Caco-2 (cell line): ENCODE data around the gene DYNC2I2. TPM values are rescaled to one million over a fixed set of nuclear protein-coding genes. Genes with fewer than 3 reads are reported as not detected.

Experiments used
- BruUV-seq: library from RNA; stranded (reverse); fragments of 400-500 nt; replicated peaks from 2 replicates; lab custom pipeline; 2021; lab: Mats Ljungman, UMichigan
- CTCF ChIA-PET: fragments of 300-600 bp; sonication (Branson Sonifier 250); formaldehyde crosslinking; loops from one replicate; lab custom pipeline; 2022; ENCODE audit warnings: antibody characterized with exemption; lab: Charles Lee
- POLR2A ChIA-PET: fragments of 300-600 bp; sonication (Branson Sonifier 250); formaldehyde crosslinking; loops from one replicate; lab custom pipeline; 2022; ENCODE audit warnings: antibody characterized with exemption; lab: Charles Lee
- DNase-seq, 2 experiments: peaks; one replicate each; pipeline versions ENCODE4 v3.0.0 to v3.0.0-alpha.2; 2020 to 2022
- H3K27me3 ChIP-seq: replicated peaks from 2 replicates; pipeline ENCODE4 v1.6.0; 2011; ENCODE audit warnings: low read length; ENCODE audit not compliant: control insufficient read depth, insufficient read depth
- H3K36me3 ChIP-seq: 2 replicates; pipeline ENCODE4 v1.5.1; 2011; ENCODE audit warnings: low read length; ENCODE audit not compliant: control insufficient read depth, insufficient read depth
- H3K4me1 ChIP-seq: fragments of 250-450 bp; sonication (Bioruptor Pico); 2 replicates; pipeline ENCODE4 v1.5.1; 2020; ENCODE audit warnings: mild to moderate bottlenecking
- H3K4me3 ChIP-seq: 2 replicates; pipeline ENCODE4 v1.5.1; 2011; ENCODE audit warnings: low read depth, mild to moderate bottlenecking, control low read depth, low read length
- H3K9me3 ChIP-seq: fragments of 250-450 bp; sonication (Bioruptor Pico); 2 replicates; pipeline ENCODE4 v1.5.1; 2020; ENCODE audit warnings: mild to moderate bottlenecking, moderate library complexity
- H3K27ac Mint-ChIP-seq: one replicate; pipeline ENCODE4 v1.8.0; 2022; ENCODE audit warnings: mixed read lengths; ENCODE audit not compliant: unreplicated experiment
- H3K27me3 Mint-ChIP-seq: one replicate; pipeline ENCODE4 v1.8.0; 2022; ENCODE audit warnings: mixed read lengths; ENCODE audit not compliant: insufficient read depth, unreplicated experiment
- H3K36me3 Mint-ChIP-seq: one replicate; pipeline ENCODE4 v1.8.0; 2022; ENCODE audit warnings: mild to moderate bottlenecking, mixed read lengths; ENCODE audit not compliant: insufficient read depth, unreplicated experiment
- H3K4me1 Mint-ChIP-seq: one replicate; pipeline ENCODE4 v1.8.0; 2022; ENCODE audit warnings: low read depth, mixed read lengths; ENCODE audit not compliant: unreplicated experiment
- H3K4me3 Mint-ChIP-seq: one replicate; pipeline ENCODE4 v1.8.0; 2022; ENCODE audit warnings: mild to moderate bottlenecking, moderate library complexity, mixed read lengths; ENCODE audit not compliant: unreplicated experiment
- H3K9me3 Mint-ChIP-seq: one replicate; pipeline ENCODE4 v1.8.0; 2022; ENCODE audit warnings: mixed read lengths; ENCODE audit not compliant: unreplicated experiment
- intact Hi-C: fragments of 100-400 bp; cut with micrococcal nuclease; formaldehyde crosslinking; loops from one replicate; pipeline ENCODE4 v1.10.0; 2022; ENCODE audit not compliant: unreplicated experiment
- total RNA-seq: library from RNA; stranded (reverse); gene quantifications from 2 replicates; pipeline ENCODE4 v1.2.3, GENCODE V29; 2022
- TF ChIP-seq, protein P1 (sequence below), 2 experiments: fragments of 200-600 bp in 1 of 2; IDR thresholded peaks; 1 replicate in 1 of 2; 2 replicates in 1 of 2; pipeline versions ENCODE4 v1.5.1 to v1.8.0; 2011 to 2022; ENCODE audit warnings: antibody characterized with exemption in 1 of 2, control low read depth in 1 of 2, inconsistent platforms in 1 of 2, low read depth in 1 of 2, low read length in 1 of 2, mild to moderate bottlenecking in 1 of 2, moderate library complexity in 1 of 2; ENCODE audit not compliant: insufficient read depth in 1 of 2, severe bottlenecking in 1 of 2, unreplicated experiment in 1 of 2

DYNC2I2 gene
- total RNA-seq, 1 experiment from 2014 or later: 80.8 TPM

- intact Hi-C loops: no loop called here
- peaks cover 10% of the 10 kb centered on the region for H3K36me3 ChIP-seq
- Mint-ChIP-seq H3K4me3 (no peak overlapping the region), H3K27me3 (no peaks in the 10 kb centered on the region), H3K36me3 (peaks cover 95% of the 10 kb centered on the region), H3K9me3 (no peaks in the 10 kb centered on the region), H3K4me1 (no peaks in the 10 kb centered on the region), H3K27ac (no peak overlapping the region)
- H3K27me3 ChIP-seq: no peaks in the 10 kb centered on the region
- no TSS peak for BruUV-seq
- ChIA-PET POLR2A (no interaction called here), CTCF (interaction anchor here (0.6 kb wide), 1 partner anchor 1391 kb away, joined by 4 read pairs; no protein-coding TSS in a partner anchor)
- no peak for DNase-seq
- H3K4me1 ChIP-seq: no peaks in the 10 kb centered on the region
- TF ChIP-seq, protein P1, sequence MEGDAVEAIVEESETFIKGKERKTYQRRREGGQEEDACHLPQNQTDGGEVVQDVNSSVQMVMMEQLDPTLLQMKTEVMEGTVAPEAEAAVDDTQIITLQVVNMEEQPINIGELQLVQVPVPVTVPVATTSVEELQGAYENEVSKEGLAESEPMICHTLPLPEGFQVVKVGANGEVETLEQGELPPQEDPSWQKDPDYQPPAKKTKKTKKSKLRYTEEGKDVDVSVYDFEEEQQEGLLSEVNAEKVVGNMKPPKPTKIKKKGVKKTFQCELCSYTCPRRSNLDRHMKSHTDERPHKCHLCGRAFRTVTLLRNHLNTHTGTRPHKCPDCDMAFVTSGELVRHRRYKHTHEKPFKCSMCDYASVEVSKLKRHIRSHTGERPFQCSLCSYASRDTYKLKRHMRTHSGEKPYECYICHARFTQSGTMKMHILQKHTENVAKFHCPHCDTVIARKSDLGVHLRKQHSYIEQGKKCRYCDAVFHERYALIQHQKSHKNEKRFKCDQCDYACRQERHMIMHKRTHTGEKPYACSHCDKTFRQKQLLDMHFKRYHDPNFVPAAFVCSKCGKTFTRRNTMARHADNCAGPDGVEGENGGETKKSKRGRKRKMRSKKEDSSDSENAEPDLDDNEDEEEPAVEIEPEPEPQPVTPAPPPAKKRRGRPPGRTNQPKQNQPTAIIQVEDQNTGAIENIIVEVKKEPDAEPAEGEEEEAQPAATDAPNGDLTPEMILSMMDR (IDR thresholded peaks at IDR 0.05; ENCODE audit: insufficient read depth in 1 of 2, low read depth in 1 of 2, low read length in 1 of 2, severe bottlenecking in 1 of 2, unreplicated experiment in 1 of 2): no peak
- H3K9me3 ChIP-seq: no peaks in the 10 kb centered on the region
- H3K4me3 ChIP-seq: no peak overlapping the region
These were observed 41.1 kb downstream of the DYNC2I2 start for GRCh38 chr9:128615571-128615970.

GRCh38 chr9:128614728-128615127, 41.9 kb downstream of the DYNC2I2 start:
- Histone ChIP-seq H3K27me3 (no peaks in the 10 kb centered on the region), H3K4me1 (no peaks in the 10 kb centered on the region), H3K4me3 (no peak overlapping the region), H3K36me3 (peaks cover 10% of the 10 kb centered on the region), H3K9me3 (no peaks in the 10 kb centered on the region)
- ChIA-PET POLR2A (no interaction called here), CTCF (no interaction called here)
- no peak for DNase-seq
- no peak overlapping the region for H3K4me3 Mint-ChIP-seq
- BruUV-seq: no TSS peak
- no peak overlapping the region for H3K27ac Mint-ChIP-seq
- H3K9me3 Mint-ChIP-seq: no peaks in the 10 kb centered on the region
- TF ChIP-seq, protein P1 (IDR thresholded peaks at IDR 0.05; ENCODE audit: insufficient read depth in 1 of 2, low read depth in 1 of 2, low read length in 1 of 2, severe bottlenecking in 1 of 2, unreplicated experiment in 1 of 2): no peak
- intact Hi-C loops: no loop called here
- H3K27me3 Mint-ChIP-seq: no peaks in the 10 kb centered on the region
- H3K4me1 Mint-ChIP-seq: no peaks in the 10 kb centered on the region
- H3K36me3 Mint-ChIP-seq: peaks cover 96% of the 10 kb centered on the region

DNA sequence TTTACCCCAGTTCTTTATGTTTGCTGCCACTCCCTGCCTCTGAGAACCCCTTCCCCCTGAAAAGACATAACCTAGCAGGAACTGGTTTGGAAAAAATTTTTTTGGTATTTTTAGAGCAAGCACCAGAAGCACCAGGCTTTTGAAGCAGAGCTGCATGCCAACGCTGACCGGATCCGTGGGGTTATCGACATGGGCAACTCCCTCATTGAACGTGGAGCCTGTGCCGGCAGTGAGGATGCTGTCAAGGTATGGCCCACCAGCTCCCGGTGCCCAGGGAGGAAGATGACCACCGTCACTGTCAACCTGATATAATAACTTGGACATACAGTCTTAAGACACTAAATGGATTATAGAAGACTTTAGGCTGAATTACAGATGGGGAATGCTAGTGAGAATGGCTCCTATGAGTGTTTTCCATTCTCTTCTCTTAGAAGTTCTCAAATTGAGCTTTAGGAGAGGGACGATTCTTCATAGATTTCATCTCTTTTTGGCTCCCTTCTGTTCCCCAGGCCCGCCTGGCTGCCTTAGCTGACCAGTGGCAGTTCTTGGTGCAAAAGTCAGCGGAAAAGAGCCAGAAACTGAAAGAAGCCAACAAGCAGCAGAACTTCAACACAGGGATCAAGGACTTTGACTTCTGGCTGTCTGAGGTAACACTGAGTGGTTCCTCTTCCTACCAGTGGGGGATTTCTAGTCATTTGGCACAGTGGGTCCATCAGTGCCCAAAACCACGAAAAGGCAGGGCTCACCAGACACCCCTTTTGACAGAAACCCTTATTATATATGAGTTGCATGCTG, 44.9 kb downstream of the DYNC2I2 start:
- Histone ChIP-seq H3K27me3 (no peaks in the 10 kb centered on the region), H3K36me3 (peaks cover 4% of the 10 kb centered on the region), H3K4me1 (no peaks in the 10 kb centered on the region), H3K9me3 (no peaks in the 10 kb centered on the region), H3K4me3 (no peak overlapping the region)
- Mint-ChIP-seq H3K27ac (no peak overlapping the region), H3K4me1 (no peaks in the 10 kb centered on the region), H3K27me3 (no peaks in the 10 kb centered on the region), H3K36me3 (peaks cover 93% of the 10 kb centered on the region), H3K4me3 (no peak overlapping the region), H3K9me3 (no peaks in the 10 kb centered on the region)
- no TSS peak for BruUV-seq
- POLR2A ChIA-PET: no interaction called here
- TF ChIP-seq, protein P1 (IDR thresholded peaks at IDR 0.05; ENCODE audit: insufficient read depth in 1 of 2, low read depth in 1 of 2, low read length in 1 of 2, severe bottlenecking in 1 of 2, unreplicated experiment in 1 of 2): no peak
- intact Hi-C loops: no loop called here
- CTCF ChIA-PET: interaction anchor here (0.9 to 1.0 kb wide), 2 partner anchors 60 to 250 kb away, joined by 3 to 5 read pairs; partner anchors contain the start of gene SPTAN1
- no peak for DNase-seq
